GM12874 (cell line): ENCODE results near the gene SRPK1.

Source experiments
- TF ChIP-seq, protein P1 (sequence below): IDR thresholded peaks from 2 replicates; pipeline ENCODE4 v1.5.1; 2011; ENCODE audit warnings: low read depth, mild to moderate bottlenecking, control low read depth, low read length, moderate library complexity; ENCODE audit not compliant: insufficient read depth

SRPK1 gene

DNA sequence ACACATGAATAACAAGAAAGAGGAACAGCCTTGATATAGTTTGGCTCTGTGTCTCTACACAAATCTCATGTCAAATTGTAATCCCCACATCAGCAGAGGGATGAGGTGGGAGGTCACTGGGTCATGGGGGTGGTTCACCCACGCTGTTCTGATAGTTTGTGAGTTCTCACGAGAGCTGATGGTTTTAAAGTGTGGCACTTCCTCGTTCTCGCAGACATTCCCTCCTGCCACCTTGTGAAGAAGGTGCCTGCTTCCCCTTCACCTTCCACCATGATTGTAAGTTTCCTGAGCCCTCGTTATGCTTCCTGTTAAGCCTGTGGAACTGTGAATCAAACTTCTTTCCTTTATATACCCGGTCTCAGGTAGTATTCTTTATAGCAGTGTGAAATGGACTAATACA, 13.1 kb downstream of the SRPK1 start:
- TF ChIP-seq, protein P1, sequence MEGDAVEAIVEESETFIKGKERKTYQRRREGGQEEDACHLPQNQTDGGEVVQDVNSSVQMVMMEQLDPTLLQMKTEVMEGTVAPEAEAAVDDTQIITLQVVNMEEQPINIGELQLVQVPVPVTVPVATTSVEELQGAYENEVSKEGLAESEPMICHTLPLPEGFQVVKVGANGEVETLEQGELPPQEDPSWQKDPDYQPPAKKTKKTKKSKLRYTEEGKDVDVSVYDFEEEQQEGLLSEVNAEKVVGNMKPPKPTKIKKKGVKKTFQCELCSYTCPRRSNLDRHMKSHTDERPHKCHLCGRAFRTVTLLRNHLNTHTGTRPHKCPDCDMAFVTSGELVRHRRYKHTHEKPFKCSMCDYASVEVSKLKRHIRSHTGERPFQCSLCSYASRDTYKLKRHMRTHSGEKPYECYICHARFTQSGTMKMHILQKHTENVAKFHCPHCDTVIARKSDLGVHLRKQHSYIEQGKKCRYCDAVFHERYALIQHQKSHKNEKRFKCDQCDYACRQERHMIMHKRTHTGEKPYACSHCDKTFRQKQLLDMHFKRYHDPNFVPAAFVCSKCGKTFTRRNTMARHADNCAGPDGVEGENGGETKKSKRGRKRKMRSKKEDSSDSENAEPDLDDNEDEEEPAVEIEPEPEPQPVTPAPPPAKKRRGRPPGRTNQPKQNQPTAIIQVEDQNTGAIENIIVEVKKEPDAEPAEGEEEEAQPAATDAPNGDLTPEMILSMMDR = no peak

GRCh38 chr6:35906499-35906846, 14.4 kb downstream of the SRPK1 start:
- TF ChIP-seq, protein P1 = no peak

DNA sequence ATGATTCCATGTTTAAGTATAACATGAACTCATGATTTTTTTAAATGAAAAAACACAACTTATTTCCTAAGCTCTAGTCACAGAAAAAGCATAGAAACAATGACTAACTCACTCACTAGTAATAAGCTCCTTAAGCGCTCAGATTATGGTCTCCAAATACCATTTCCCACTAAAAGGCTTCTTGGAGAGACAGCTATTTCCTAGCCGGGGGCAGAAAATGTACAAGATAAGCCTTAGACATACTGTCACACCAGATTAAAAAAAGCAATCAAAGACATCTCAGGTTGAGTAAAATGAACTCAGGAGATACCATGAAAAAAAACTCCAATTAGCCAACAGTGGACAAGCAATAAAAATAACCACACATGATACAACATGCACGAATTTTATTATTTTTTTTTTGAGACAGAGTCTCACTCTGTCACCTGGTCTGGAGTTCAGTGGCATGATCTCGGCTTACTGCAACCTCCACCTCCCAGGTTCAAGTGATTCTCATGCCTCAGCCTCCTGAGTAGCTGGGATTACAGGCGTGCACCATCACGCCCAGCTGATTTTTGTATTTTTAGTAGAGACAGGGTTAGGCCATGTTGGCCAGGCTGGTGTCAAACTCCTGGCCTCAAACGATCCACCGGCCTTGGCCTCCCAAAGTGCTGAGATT, 14.9 kb downstream of the SRPK1 start:
- TF ChIP-seq, protein P1 = no peak

- TF ChIP-seq, protein P1 = no peak
These were observed 15.6 kb downstream of the SRPK1 start for GRCh38 chr6:35905141-35905785.

GRCh38 chr6:35903679-35904078, 17.2 kb downstream of the SRPK1 start:
- TF ChIP-seq, protein P1 = no peak

DNA sequence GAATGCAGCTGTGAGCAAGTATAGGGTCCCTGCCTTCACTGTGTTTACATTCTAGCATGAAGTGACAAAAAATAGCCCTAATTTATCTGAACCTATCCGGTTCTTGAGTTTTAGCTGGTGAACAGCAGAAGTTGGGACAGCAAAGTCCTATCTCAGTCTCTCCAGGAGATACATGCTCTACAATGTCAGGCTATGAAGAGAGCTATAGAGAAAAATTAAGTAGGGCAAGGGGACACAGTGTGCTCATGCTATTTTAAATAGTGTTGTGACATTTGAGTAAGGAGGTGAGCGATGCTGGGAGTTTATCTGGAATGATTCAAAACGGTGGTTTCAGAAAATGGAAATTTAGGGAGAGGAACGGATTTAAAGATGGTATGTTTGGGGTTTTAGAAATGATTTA, 20.4 kb downstream of the SRPK1 start:
- TF ChIP-seq, protein P1 = no peak

DNA sequence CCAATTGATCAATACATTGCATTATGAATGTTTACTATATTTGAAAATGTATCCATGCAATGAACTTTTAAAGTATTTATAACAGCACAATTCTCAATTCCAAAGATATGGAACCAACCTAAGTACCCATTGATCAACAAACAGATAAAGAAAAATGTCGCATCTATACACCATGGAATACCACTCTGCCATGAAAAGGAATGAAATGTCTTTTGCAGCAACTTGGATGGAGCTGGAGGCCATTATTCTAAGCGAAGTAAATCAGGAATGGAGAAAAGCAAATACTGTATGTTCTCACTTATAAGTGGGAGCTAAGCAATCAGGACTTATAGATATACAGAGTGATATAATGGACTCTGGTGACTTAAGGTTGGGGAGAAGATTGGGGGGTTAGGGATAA, 22.9 kb downstream of the SRPK1 start:
- TF ChIP-seq, protein P1 = no peak
